ENCODE measurements around the gene H3-3A.

The H3-3A gene

GRCh38 chr1:226108935-226109828 is 46.7 kb downstream of the H3-3A start:
- Histone ChIP-seq H3K4me2 (ENCODE audit: low read depth, low read length) (peak overlapping the region; percentile 100), H3K4me3 (ENCODE audit: low read length) (peak overlapping the region; percentile 75), H3K27ac (ENCODE audit: low read length) (peak overlapping the region; percentile 68; the same call in 1 of the 2 replicates), H3K9ac (ENCODE audit: low read length) (peak overlapping the region; percentile 62), H3K36me3 (replicated peaks; ENCODE audit: insufficient read depth, low read length) (no peaks in the 10 kb centered on the region), H3K9me3 (replicated peaks; ENCODE audit: insufficient read depth, low read length) (no peaks in the 10 kb centered on the region), H3K79me2 (ENCODE audit: low read length) (no peaks in the 10 kb centered on the region), H4K20me1 (ENCODE audit: insufficient read depth, low read length) (no peaks in the 10 kb centered on the region), H3F3A (ENCODE audit: insufficient read depth, low read length) (peaks cover 52% of the 10 kb centered on the region), H3K4me1 (ENCODE audit: low read length) (peaks cover 39% of the 10 kb centered on the region), H3K9me2 (replicated peaks; ENCODE audit: insufficient read depth, low read length) (no peaks in the 10 kb centered on the region), H2AFZ (ENCODE audit: low read length) (peak overlapping the region; percentile 97), H3K27me3 (replicated peaks; ENCODE audit: insufficient read depth, low read length) (no peaks in the 10 kb centered on the region)
- no peak for DNase-seq
- TF ChIP-seq EZH2phosphoT487 (IDR thresholded peaks at IDR 0.05; ENCODE audit: low read length): no peak
- TF ChIP-seq, protein P1, sequence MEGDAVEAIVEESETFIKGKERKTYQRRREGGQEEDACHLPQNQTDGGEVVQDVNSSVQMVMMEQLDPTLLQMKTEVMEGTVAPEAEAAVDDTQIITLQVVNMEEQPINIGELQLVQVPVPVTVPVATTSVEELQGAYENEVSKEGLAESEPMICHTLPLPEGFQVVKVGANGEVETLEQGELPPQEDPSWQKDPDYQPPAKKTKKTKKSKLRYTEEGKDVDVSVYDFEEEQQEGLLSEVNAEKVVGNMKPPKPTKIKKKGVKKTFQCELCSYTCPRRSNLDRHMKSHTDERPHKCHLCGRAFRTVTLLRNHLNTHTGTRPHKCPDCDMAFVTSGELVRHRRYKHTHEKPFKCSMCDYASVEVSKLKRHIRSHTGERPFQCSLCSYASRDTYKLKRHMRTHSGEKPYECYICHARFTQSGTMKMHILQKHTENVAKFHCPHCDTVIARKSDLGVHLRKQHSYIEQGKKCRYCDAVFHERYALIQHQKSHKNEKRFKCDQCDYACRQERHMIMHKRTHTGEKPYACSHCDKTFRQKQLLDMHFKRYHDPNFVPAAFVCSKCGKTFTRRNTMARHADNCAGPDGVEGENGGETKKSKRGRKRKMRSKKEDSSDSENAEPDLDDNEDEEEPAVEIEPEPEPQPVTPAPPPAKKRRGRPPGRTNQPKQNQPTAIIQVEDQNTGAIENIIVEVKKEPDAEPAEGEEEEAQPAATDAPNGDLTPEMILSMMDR (IDR thresholded peaks at IDR 0.05; ENCODE audit: low read length): no peak

GRCh38 chr1:226109829-226110248 is 47.3 kb downstream of the H3-3A start:
- Histone ChIP-seq H3K4me2 (ENCODE audit: low read depth, low read length) (peak overlapping the region; percentile 100), H3K79me2 (ENCODE audit: low read length) (no peaks in the 10 kb centered on the region), H4K20me1 (ENCODE audit: insufficient read depth, low read length) (no peaks in the 10 kb centered on the region), H3K9ac (ENCODE audit: low read length) (peak overlapping the region; percentile 96), H3K9me2 (replicated peaks; ENCODE audit: insufficient read depth, low read length) (no peaks in the 10 kb centered on the region), H2AFZ (ENCODE audit: low read length) (peak overlapping the region; percentile 97), H3K4me3 (ENCODE audit: low read length) (peak overlapping the region; percentile 84), H3K9me3 (replicated peaks; ENCODE audit: insufficient read depth, low read length) (no peaks in the 10 kb centered on the region), H3K27ac (ENCODE audit: low read length) (peak overlapping the region; percentile 83), H3K27me3 (replicated peaks; ENCODE audit: insufficient read depth, low read length) (no peaks in the 10 kb centered on the region), H3K4me1 (ENCODE audit: low read length) (peaks cover 39% of the 10 kb centered on the region), H3F3A (ENCODE audit: insufficient read depth, low read length) (peaks cover 52% of the 10 kb centered on the region), H3K36me3 (replicated peaks; ENCODE audit: insufficient read depth, low read length) (no peaks in the 10 kb centered on the region)
- TF ChIP-seq, protein P1 (IDR thresholded peaks at IDR 0.05; ENCODE audit: low read length): peak; percentile 31; the same call in 1 of the 2 replicates
- TF ChIP-seq EZH2phosphoT487 (IDR thresholded peaks at IDR 0.05; ENCODE audit: low read length) (no peak), EZH2 (optimal IDR thresholded peaks at IDR 0.05; ENCODE audit: low read depth, low read length) (no peak)
- DNase-seq: peak; percentile 96

GRCh38 chr1:226110249-226111097 is 48.0 kb downstream of the H3-3A start:
- Histone ChIP-seq H3K27me3 (replicated peaks; ENCODE audit: insufficient read depth, low read length) (no peaks in the 10 kb centered on the region), H3K27ac (ENCODE audit: low read length) (peak overlapping the region; percentile 83), H3K36me3 (replicated peaks; ENCODE audit: insufficient read depth, low read length) (no peaks in the 10 kb centered on the region), H3K9me3 (replicated peaks; ENCODE audit: insufficient read depth, low read length) (no peaks in the 10 kb centered on the region), H3F3A (ENCODE audit: insufficient read depth, low read length) (peaks cover 52% of the 10 kb centered on the region), H3K4me1 (ENCODE audit: low read length) (peaks cover 39% of the 10 kb centered on the region), H3K9ac (ENCODE audit: low read length) (peak overlapping the region; percentile 96), H3K79me2 (ENCODE audit: low read length) (no peaks in the 10 kb centered on the region), H3K4me2 (ENCODE audit: low read depth, low read length) (peak overlapping the region; percentile 91), H3K9me2 (replicated peaks; ENCODE audit: insufficient read depth, low read length) (no peaks in the 10 kb centered on the region), H4K20me1 (ENCODE audit: insufficient read depth, low read length) (no peaks in the 10 kb centered on the region), H3K4me3 (ENCODE audit: low read length) (peak overlapping the region; percentile 84), H2AFZ (ENCODE audit: low read length) (peak overlapping the region; percentile 86)
- DNase-seq: peak; percentile 85
- no peak for TF ChIP-seq EZH2 (optimal IDR thresholded peaks at IDR 0.05; ENCODE audit: low read depth, low read length)
- TF ChIP-seq, protein P1 (IDR thresholded peaks at IDR 0.05; ENCODE audit: low read length): no peak
- TF ChIP-seq EZH2phosphoT487 (IDR thresholded peaks at IDR 0.05; ENCODE audit: low read length): no peak
